ENCODE measurements around the gene CDCA8.

Gene CDCA8

GRCh38 chr1:37746806-37747205 lies 54.5 kb downstream of the CDCA8 start:
- Histone ChIP-seq H3K4me3 (ENCODE audit: low read depth in 1 of 5, low read length in 5 of 5) (no peak overlapping the region), H3K9ac (ENCODE audit: low read length in 5 of 5) (no peak overlapping the region), H3K27ac (ENCODE audit: low read depth, low read length) (no peak overlapping the region), H3K9me3 (ENCODE audit: control insufficient read depth in 5 of 5, low read length in 5 of 5) (peaks cover 6 to 12% (median 11%) of the 10 kb centered on the region in 5 donors), H3K36me3 (ENCODE audit: control insufficient read depth in 5 of 5, insufficient read depth in 5 of 5, low read length in 5 of 5) (no peaks in the 10 kb centered on the region), H3K4me1 (ENCODE audit: control insufficient read depth in 5 of 5, insufficient read depth in 5 of 5, low read length in 5 of 5) (no peaks in the 10 kb centered on the region), H3K27me3 (ENCODE audit: control insufficient read depth in 5 of 5, insufficient read depth in 4 of 5, low read length in 5 of 5) (peaks cover 0 to 12% (median 4%) of the 10 kb centered on the region in 5 donors)

DNA sequence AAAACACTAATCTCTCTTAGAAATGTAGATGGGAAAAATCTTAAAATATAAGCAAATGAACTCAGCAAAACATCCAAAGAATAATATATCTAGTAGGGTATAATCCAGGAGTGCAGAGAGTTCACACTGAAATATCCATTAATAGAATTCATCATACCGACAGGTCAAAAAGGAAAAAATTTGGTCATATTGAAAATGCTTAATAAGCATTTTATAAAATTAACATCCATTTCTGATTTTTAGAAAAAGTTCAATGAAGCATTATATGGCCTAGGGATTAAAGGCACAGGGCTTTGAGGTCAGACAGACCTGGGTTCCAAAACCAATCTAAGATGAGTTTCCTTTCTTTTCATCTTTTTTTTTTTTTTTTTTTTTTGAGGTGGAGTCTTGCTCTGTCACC lies 56.2 kb downstream of the CDCA8 start:
- Histone ChIP-seq H3K9ac (ENCODE audit: low read length in 5 of 5) (no peak overlapping the region), H3K4me1 (ENCODE audit: control insufficient read depth in 5 of 5, insufficient read depth in 5 of 5, low read length in 5 of 5) (peaks cover 0 to 4% (median 0%) of the 10 kb centered on the region in 5 donors), H3K9me3 (ENCODE audit: control insufficient read depth in 5 of 5, low read length in 5 of 5) (peaks cover 3 to 12% (median 8%) of the 10 kb centered on the region in 5 donors), H3K36me3 (ENCODE audit: control insufficient read depth in 5 of 5, insufficient read depth in 5 of 5, low read length in 5 of 5) (no peaks in the 10 kb centered on the region), H3K4me3 (ENCODE audit: low read depth in 1 of 5, low read length in 5 of 5) (no peak overlapping the region), H3K27ac (ENCODE audit: low read depth, low read length) (no peak overlapping the region), H3K27me3 (ENCODE audit: control insufficient read depth in 5 of 5, insufficient read depth in 4 of 5, low read length in 5 of 5) (peaks cover 5 to 15% (median 11%) of the 10 kb centered on the region in 5 donors)

- no peak overlapping the region for H3K4me3 ChIP-seq (ENCODE audit: low read depth in 1 of 5, low read length in 5 of 5)
- H3K27ac ChIP-seq (ENCODE audit: low read depth, low read length): no peak overlapping the region
- H3K27me3 ChIP-seq (ENCODE audit: control insufficient read depth in 5 of 5, insufficient read depth in 4 of 5, low read length in 5 of 5): peaks cover 12 to 38% (median 30%) of the 10 kb centered on the region in 5 donors
- H3K9me3 ChIP-seq (ENCODE audit: control insufficient read depth in 5 of 5, low read length in 5 of 5): peaks cover 0 to 2% (median 2%) of the 10 kb centered on the region in 5 donors
- no peak overlapping the region for H3K9ac ChIP-seq (ENCODE audit: low read length in 5 of 5)
- H3K4me1 ChIP-seq (ENCODE audit: control insufficient read depth in 5 of 5, insufficient read depth in 5 of 5, low read length in 5 of 5): peaks cover 0 to 4% (median 0%) of the 10 kb centered on the region in 5 donors
- H3K36me3 ChIP-seq (ENCODE audit: control insufficient read depth in 5 of 5, insufficient read depth in 5 of 5, low read length in 5 of 5): no peaks in the 10 kb centered on the region
Measured at GRCh38 chr1:37752213-37752582, 59.9 kb downstream of the CDCA8 start.

DNA sequence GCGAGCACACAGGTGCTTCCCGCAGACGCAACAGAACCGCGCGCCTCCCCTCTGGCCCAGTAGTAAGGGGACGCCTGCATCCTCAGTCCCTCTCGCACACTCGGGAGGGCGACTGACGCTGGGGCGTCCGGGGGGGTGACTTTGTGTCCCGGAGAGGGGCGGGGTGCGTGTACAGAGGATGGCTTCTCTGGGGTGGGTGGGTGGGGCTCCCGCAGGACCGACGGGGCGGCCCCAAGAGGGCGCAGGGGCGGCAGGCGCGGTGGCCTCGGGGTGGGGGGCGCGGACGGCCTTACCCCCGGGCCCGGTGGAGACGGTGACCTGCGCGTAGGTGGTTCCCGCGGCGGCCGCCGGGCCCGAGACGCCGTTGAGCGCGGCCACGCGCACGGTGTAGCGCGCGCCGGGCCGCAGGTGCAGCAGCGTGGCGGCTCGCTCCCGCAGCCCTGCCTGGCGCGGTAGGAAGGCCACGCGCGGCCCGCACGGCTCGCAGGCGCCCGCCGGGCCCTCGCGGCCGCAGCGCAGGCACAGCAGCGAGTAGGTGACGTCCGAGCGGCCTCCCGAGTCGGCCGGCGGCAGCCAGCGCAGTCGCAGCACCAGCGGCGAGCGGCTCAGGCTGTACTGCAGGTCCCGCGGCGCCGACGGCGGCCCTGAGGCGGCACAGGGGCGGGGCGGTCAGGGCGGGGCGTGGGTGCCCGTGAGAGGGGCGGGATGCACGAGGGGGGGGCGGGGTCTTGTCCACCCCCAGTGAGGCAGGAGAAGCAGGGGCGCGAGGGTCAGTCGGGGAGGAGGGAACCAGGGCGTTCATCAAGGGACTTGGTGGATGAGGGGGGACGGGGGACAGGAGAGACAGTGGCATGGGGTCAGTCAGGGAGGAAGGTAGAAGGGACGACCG lies 60.5 kb downstream of the CDCA8 start:
- no peaks in the 10 kb centered on the region for H3K36me3 ChIP-seq (ENCODE audit: control insufficient read depth in 5 of 5, insufficient read depth in 5 of 5, low read length in 5 of 5)
- no peak overlapping the region for H3K27ac ChIP-seq (ENCODE audit: low read depth, low read length)
- H3K9ac ChIP-seq (ENCODE audit: low read length in 5 of 5): no peak overlapping the region
- peak overlapping the region in 3 of 5 donors; percentile 29 to 56 (median 55) for H3K4me3 ChIP-seq (ENCODE audit: low read depth in 1 of 5, low read length in 5 of 5)
- peaks cover 0 to 4% (median 0%) of the 10 kb centered on the region in 5 donors for H3K4me1 ChIP-seq (ENCODE audit: control insufficient read depth in 5 of 5, insufficient read depth in 5 of 5, low read length in 5 of 5)
- no peaks in the 10 kb centered on the region for H3K9me3 ChIP-seq (ENCODE audit: control insufficient read depth in 5 of 5, low read length in 5 of 5)
- H3K27me3 ChIP-seq (ENCODE audit: control insufficient read depth in 5 of 5, insufficient read depth in 4 of 5, low read length in 5 of 5): peaks cover 12 to 40% (median 30%) of the 10 kb centered on the region in 5 donors

DNA sequence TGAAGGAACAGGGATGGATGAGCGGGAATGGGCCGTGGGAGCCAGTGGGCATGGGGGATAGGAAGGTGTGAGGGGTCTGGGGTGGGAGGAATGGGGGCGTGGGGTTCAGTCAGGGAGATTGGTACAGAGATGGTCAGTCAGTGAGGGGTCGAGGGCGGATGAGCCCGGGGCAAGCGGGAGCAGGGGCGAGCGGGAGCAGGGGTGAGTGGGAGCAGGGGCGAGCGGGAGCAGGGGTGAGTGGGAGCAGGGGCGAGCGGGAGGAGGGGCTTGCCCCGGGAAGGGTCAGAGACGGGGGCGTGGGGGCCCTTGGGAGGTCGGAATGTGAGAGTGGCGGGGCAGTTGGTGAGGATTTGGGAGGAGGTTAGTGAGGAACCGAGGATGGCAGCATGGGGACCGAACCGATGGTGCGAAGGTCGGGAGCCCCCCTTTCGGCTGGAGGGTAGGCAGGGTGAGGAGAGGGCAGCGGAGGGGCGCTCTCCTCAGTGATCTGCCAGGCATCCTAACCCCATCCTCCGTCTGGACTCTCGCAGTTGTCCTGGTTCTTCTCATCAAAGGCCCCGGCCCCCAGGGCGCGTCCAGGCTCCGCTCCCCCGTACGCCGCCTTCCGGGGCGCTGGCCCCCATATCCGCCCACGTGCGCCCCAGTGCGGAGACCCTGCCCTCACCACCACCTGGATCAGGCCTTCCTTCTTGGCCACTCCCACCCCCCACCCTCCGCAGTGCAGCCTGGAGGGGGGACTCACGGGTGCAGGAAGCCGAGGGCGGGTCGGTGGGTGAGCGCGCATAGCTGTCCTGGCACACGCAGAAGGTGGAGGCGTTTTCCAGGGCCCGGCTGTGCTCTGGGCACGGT lies 61.4 kb downstream of the CDCA8 start:
- Histone ChIP-seq H3K9ac (ENCODE audit: low read length in 5 of 5) (no peak overlapping the region), H3K27me3 (ENCODE audit: control insufficient read depth in 5 of 5, insufficient read depth in 4 of 5, low read length in 5 of 5) (peaks cover 14 to 41% (median 33%) of the 10 kb centered on the region in 5 donors), H3K9me3 (ENCODE audit: control insufficient read depth in 5 of 5, low read length in 5 of 5) (no peaks in the 10 kb centered on the region), H3K4me1 (ENCODE audit: control insufficient read depth in 5 of 5, insufficient read depth in 5 of 5, low read length in 5 of 5) (peaks cover 0 to 4% (median 0%) of the 10 kb centered on the region in 5 donors), H3K36me3 (ENCODE audit: control insufficient read depth in 5 of 5, insufficient read depth in 5 of 5, low read length in 5 of 5) (no peaks in the 10 kb centered on the region), H3K27ac (ENCODE audit: low read depth, low read length) (no peak overlapping the region), H3K4me3 (ENCODE audit: low read depth in 1 of 5, low read length in 5 of 5) (no peak overlapping the region)

DNA sequence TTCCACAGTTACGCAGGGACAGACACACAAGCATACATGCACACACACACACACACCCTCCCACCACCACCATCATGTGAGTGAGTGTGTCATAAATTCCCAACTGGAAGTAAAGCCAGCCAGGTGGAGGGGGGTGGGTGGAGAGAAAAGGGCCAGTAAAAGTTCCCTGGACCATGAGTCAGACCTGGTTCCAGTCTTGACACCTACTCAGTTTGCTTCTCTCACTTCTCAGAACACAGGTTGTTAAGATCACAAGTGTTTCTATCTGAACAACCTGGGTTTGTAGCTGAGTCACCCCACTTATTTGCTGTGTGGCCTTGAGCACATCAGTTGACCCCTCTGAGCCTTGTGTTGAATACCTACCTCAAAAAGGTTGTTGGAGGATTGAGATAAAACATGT lies 63.0 kb downstream of the CDCA8 start:
- no peak overlapping the region for H3K9ac ChIP-seq (ENCODE audit: low read length in 5 of 5)
- no peaks in the 10 kb centered on the region for H3K9me3 ChIP-seq (ENCODE audit: control insufficient read depth in 5 of 5, low read length in 5 of 5)
- no peak overlapping the region for H3K27ac ChIP-seq (ENCODE audit: low read depth, low read length)
- H3K36me3 ChIP-seq (ENCODE audit: control insufficient read depth in 5 of 5, insufficient read depth in 5 of 5, low read length in 5 of 5): no peaks in the 10 kb centered on the region
- H3K27me3 ChIP-seq (ENCODE audit: control insufficient read depth in 5 of 5, insufficient read depth in 4 of 5, low read length in 5 of 5): peaks cover 15 to 55% (median 34%) of the 10 kb centered on the region in 5 donors
- no peak overlapping the region for H3K4me3 ChIP-seq (ENCODE audit: low read depth in 1 of 5, low read length in 5 of 5)
- H3K4me1 ChIP-seq (ENCODE audit: control insufficient read depth in 5 of 5, insufficient read depth in 5 of 5, low read length in 5 of 5): peaks cover 0 to 4% (median 0%) of the 10 kb centered on the region in 5 donors

DNA sequence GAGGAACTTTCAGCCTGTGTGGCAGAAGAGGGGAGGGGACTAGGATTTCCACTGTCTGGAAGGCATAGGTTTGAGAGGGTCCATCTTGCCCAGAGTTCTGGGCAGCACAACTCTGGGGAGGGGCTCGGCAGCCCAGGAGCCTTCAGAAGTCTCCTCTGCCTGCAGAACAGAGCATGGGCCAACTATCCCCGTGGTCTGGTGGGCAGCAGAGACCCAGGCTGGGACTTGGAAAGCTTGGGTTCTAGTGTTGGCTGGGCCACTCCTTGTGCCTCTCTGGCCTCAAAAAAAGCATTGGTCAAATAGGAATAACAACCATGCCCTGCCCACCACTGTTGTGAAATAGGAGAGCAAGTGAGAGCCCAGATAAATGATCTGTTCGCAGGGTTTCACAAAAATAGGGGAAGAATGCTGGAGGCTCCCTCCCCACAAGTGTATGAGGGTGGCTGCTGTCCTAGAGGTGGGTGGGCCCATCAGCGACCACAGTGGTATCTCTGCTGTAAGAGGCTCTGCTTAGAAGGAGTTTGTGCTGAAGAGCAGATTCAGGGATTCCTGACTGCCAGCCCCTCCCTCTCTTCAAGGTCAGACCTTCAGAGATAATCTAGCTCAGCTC lies 63.7 kb downstream of the CDCA8 start:
- H3K9ac ChIP-seq (ENCODE audit: low read length in 5 of 5): no peak overlapping the region
- H3K4me3 ChIP-seq (ENCODE audit: low read depth in 1 of 5, low read length in 5 of 5): no peak overlapping the region
- H3K27me3 ChIP-seq (ENCODE audit: control insufficient read depth in 5 of 5, insufficient read depth in 4 of 5, low read length in 5 of 5): peaks cover 15 to 55% (median 33%) of the 10 kb centered on the region in 5 donors
- no peaks in the 10 kb centered on the region for H3K36me3 ChIP-seq (ENCODE audit: control insufficient read depth in 5 of 5, insufficient read depth in 5 of 5, low read length in 5 of 5)
- H3K4me1 ChIP-seq (ENCODE audit: control insufficient read depth in 5 of 5, insufficient read depth in 5 of 5, low read length in 5 of 5): peaks cover 0 to 4% (median 0%) of the 10 kb centered on the region in 5 donors
- H3K27ac ChIP-seq (ENCODE audit: low read depth, low read length): no peak overlapping the region
- H3K9me3 ChIP-seq (ENCODE audit: control insufficient read depth in 5 of 5, low read length in 5 of 5): no peaks in the 10 kb centered on the region

Data from subcutaneous abdominal adipose tissue (tissue), 5 donors.